DMS153 treated with DMSO at 0.1 percent for 48 hours (cell line): ENCODE data around the gene SPRYD3.
"Not testable (repeated sequence)": the region's sequence is repeated elsewhere in the genome, so short reads cannot be mapped to it uniquely, and the experiment has no call there.

Experiments
- DNase-seq: peaks from one replicate; lab custom pipeline; 2025; ENCODE audit not compliant: unreplicated experiment; lab: John Stamatoyannopoulos, UW

Gene SPRYD3

DNA sequence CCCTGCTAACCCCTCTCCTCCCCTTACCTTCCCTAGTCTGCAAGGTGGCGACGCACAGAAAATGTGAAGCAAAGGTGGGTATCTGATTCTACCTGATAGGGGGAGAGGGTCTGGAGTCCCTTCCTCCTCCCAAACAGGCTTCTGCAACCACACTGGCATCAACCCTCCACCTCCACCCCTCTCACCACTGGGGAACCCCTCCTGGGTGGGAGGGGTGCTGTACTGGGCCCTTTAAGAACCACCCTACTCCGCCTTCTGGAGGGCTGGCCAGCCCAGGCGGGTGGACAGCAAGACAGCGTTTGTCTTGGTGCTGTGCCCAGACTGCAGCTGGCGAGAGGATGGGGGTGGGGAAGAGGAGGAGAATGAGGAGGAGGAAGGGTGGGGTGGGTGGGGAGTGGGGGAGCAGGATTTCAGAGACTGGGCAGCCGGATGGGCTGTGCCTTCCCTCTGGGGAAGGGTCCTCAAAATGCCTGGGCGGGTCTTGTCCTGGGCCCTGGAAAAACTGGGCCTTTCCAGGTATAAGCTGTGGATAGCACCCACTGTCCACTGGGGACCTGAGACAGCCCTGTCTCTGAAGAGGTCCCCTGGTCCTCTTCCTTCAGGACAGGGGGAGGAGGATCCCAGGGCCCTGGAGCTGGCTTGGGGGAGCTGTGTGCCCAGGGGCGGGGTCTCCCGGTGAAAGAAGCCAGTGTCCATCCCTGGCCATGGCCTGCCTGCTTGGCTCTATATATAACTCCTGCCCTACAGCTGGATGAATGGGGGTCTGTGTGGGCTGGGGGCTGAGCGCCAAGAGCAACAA, 26.6 kb downstream of the SPRYD3 start:
- DNase-seq: no peak

DNA sequence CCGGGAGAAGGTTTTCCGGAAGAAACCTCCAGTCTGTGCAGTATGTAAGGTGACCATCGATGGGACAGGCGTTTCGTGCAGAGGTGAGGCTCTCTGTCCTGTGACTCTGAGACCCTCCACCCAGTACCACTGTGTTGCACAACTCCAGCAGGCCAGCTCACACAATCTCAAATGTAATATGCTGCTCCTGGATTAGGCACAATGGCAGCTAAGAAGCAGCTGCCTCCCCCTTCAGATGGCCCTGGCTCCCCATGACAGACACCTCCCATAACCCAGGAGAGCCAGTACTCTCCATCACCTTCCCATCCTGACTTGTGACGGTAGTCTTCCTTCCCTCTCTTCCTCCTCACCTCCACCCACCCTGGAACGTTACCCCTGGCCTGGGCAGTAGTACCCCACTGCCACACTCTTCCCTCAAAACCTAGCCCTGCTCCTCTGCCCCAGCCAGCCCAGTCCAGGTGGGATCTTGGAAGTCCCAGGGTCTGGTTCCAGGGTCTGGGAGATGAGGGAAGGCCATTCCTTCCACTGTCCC, 27.2 kb downstream of the SPRYD3 start:
- DNase-seq: no peak

DNA sequence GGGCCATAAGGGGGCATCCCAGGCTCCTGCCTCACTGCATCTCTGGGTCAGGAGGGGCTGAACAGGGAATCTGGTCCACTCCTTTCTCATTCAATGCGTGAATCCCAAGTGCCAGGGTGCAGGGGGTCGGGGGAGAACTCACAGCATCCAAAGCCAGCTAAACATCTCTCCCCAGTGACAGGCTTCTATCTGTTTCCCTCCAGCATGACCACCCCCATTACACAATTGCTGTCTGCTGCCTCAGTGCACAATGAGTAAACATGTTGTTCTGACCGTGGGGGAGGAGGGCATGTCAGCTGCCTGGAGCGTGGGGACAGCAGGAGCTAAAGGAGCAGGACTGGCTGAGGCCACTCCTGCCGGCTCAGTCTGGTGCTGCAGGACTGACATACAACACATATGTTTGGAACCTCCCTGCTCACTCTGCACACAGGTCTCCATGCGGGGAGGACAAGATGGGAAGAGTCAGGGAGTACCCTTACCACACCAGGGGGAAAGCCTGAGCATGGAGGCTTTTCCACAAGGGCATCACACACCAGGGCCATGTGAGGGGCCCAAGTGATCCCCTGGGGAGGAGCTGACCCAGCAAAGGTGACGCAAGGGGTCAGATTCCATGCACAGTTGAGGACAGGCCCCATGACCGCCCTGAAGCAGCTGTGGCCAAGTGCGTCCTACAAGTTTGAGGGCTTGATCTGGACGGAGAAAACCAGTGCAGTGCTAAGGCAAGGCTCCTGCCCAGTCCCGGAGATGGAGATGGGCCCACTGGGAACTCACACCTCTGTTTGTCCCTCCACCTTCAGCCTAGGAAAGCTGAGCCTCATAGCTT, 27.9 kb downstream of the SPRYD3 start:
- DNase-seq: no peak

DNA sequence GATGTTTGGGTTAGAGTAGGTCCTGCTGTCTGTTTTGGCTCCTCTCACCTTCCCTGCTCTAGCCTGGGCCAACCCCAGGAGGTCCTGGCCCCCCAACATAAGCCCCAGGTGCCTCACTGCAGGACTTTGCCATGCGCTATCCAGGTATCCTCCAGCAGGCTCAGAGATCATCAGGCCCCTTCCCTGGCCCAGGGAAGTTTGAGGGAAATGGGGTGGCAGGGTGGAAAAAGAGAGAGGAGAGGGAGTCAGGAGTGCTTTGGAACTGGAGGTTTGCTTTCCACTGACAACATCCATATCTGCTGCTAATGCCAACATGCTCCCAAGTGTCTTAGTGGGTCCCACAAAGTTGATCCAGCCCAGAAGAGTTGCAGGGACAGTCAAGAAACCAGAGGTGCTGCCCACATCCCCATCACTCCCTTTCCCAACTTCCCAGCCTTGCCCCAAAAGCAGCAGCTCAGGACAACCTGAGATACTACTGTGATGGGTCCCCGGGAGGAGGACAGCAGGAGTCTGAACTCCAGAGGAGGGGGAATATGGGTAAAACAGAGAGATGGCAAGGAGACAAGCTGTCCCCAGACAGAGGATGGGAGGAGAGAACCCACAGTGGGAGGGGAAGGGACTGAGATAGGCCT, 28.6 kb downstream of the SPRYD3 start:
- no peak for DNase-seq

DNA sequence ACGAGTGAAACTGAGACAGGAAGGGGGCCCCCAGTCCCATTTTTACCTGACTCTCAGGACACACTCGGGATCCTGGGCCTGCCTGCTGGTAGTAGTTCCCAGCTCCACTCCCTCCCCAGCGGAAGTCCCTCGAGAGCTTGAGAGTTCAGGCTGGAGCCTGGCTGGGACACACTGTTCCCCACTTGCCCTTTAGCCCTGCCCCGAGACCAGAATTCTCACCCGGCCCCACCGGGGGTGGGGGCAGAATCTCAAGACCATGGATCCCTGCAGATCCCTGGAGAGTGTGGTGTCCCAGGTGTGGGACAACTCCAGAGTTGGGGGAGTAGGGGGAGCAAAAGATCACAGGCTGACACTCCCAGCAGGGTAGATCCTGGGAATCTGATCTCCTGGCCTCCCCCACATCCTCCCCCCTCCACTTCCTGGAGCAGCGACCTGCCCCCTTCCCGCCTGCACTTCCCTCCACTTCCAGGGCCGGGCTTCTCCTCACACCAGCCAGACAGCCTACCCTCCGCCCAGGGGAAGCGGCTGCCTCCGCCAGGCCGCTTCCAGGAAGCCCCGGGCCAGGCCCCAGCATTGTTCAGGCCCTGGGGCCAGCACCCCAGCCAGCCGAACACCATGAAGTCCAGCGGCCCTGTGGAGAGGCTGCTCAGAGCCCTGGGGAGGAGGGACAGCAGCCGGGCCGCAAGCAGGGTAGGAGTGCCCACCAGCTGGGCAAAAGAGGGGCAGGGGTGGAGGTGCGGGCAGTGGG, 29.4 kb downstream of the SPRYD3 start, which contains the start of gene TNS2:
TNS2 (plus strand) TSS at position 495 of the 748 bp plus-strand sequence; CDS start at position 616, 121 bp downstream.
- DNase-seq: peak; percentile 42

DNA sequence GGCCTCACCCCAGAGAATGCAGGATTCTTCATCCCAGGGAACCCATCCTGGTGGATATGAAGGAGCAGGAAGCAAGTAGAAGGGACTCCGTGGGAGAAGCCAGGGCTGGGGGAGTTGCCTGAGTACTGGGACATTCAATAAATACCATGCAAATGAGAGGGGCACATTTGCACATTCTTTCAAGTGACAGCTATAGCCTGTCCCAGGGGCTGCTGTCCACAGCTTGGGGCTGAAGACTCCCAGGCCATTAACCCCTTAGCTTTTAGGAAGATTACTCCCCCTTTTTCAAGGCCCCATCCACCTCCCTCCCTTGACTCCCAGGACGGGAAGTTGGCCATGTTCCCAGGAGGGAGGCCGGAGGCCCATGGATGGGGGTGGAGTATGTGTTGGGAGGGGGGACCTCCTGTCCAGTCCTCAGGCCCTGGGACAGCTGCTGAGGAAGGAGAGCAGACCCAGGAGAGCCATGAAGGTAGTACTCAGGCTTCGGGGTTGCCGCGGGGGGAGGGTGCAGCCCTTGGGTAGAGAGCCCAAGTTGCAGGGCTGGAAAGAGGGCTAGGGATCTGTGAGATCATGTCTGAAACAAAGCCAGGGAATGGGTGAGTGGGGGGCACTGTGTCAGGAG, 30.3 kb downstream of the SPRYD3 start:
- no peak for DNase-seq

DNA sequence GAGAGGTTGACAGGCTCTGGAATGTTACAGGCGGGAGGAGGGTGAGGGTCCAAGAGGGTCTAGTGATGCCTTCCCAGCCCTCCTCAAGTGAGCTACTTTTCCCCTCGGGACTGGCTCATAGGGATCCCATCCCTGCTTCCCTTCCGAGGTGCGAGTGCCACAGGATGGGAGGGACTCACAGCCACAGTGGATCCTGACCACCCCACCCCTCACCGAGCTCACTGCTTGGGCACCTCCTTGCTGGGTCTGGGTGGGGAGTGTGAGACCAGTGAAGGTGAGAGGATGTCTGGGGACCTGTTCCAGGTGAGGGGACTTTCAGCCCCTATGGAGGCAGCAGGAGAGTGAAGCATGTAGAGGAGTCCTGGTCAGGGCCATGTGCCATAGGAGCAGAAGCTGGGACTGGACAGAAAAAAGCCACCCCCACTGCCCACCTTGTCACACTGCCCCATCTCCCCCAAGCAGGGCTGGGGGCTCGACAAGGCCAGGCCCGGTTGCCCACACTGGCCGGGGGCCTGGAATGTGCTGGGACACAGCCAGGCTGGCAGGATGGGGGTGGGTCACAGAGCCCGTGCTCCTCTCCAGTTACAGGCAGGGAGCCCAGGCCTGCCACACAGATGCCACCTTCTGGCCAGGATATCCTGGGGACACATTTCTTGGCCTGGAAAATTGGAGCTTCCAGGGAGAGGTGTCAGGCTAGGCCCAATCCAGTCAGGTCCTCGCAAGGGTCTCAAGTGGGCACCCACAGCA, 31.0 kb downstream of the SPRYD3 start:
- DNase-seq: peak; percentile 14

DNA sequence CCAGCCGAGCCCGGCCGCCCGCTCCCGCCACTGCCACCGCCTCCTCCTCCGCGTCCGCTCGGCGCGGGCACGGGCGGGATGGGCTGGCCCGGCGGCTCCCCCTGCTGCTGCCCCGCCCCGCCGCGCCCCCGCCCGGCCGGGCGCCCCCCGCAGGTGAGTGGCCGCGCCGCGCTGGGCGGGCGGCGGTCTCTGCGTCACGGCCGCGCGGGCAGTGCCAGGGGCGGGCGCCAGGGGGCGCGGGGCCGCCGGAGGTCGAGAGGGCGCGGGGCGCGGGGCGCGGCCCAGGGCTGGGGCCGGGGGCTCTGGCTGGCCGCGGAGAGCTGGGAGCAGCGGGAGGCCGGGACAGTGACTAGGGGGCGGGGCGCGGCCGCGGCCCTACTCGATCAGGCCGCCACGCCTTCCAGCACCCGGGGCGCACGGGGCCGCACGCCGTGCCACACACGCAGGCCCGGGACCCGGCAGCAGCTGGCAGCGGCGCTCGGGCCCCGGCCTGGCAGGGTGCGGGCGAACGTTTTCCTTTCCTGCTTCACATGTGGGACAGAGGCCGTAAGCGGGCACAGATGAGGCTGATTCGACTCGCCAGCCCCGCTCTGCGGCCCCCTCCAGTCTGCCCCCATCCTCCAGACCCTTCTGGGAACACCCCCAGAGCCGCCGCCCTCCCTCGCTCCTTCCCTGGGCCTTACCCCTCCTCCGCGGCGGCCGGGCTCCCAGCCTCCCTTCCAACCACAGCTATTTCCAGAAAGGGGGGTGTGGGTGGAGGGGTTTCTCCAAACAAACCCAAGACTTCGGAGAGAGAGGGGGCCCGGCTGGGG, 31.8 kb downstream of the SPRYD3 start:
- no peak for DNase-seq

DNA sequence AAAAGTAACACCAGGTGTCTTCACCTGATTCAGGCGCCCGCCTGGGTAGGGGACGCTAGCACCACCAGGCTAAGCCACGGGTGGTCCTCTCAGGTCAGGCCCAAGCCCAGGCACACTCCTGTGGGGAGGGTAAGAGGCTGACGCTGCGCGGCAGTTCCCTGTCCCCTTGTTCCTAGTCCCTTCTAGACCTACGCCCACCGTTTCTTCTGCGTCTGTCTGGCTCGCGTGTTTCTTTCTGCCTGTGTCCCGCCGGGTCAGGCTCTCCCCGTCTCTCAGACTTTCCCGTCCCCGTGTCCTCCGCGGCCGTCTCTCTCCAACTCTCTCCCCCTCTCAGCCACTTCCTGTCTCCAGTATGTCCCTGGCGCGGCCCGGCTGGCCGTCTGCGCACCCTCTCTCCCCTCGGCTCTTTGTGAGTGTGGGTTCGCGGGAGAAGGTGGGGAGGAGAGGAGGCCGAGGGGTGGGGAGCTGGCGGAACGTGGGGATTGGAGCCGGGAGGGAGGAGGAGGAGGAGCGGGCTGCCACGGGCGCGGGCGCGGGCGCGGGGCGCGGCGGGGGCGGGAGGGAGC, 32.5 kb downstream of the SPRYD3 start:
- DNase-seq: peak; percentile 81

DNA sequence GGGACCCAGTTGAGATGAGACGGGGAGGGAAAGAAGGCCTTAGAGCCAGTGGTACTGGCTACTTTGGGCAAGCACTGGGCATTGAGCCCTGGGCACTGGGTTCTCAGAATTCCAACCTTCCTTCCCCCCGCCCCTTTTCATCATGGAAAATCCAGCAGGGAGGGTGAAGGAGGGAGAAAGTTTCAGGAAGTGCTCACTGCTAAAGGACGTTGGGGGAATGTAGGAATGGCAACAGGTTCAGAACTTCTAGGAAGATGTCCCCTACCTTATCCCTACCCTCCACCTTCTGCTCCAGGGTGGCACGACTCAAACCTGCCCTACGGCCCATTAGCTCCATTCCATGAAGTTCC, 33.5 kb downstream of the SPRYD3 start:
- DNase-seq: no peak

DNA sequence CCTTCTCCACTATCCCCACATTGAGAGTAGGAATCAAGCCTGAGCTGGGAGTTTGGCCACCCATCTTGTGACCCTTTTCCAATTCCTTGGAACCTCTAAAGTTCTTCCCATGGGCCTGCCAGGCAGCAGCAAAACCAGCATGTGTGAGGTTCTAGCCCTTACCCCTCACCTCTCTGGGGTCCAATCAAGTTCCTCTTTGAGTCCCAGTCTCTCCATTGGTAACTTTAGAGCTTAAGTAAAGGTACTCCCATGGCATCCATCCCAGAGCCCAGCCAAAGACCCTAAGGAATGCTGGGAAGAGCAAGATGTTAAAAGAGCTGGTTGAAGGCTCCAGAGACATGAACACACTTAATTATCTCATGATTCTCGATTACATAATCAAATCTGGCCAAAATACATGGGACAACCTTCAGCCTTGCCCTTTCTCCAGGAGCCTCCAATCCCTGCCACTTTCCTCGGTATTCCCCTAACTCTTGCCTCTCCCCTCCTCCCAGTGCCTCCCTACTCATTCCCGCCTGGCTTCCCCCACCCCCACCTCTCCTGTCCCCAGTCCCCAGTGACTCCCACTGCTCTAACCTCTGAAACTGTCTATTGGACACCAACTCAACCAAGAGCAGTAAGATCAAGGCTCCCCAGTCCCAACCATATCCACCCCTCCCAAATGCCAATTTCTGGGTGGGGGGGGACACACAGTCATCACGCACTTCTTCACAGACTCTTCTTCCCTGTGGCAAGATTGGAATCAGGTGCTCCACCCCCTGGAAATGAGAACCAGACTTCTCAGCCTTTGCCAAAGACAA, 34.1 kb downstream of the SPRYD3 start:
- no peak for DNase-seq

DNA sequence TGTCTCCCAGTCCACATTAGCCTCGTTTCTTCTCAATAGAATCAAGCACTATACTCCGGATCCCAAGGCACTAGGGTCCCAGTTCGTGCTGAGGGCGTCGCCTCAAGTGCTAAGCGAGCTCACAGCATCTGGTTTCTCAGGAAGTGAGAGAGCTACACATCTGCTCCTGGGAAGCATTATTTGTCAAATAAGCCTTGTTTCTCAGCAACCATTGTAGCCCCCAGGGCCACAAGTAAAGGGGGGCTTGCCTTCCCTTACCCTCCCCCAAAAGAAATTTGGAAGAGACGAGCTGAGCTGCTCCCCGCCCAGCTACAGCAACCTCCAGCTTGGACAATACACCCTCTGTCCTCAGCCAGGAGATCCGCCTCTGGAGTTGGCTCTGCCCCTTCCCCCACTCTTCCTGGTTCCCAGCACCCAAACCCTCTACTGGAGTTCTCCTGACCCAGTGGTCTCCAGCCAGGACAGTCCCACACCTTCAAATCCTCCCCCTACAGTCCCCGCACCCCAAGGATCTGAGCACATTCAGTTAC, 35.1 kb downstream of the SPRYD3 start:
- DNase-seq: no peak

DNA sequence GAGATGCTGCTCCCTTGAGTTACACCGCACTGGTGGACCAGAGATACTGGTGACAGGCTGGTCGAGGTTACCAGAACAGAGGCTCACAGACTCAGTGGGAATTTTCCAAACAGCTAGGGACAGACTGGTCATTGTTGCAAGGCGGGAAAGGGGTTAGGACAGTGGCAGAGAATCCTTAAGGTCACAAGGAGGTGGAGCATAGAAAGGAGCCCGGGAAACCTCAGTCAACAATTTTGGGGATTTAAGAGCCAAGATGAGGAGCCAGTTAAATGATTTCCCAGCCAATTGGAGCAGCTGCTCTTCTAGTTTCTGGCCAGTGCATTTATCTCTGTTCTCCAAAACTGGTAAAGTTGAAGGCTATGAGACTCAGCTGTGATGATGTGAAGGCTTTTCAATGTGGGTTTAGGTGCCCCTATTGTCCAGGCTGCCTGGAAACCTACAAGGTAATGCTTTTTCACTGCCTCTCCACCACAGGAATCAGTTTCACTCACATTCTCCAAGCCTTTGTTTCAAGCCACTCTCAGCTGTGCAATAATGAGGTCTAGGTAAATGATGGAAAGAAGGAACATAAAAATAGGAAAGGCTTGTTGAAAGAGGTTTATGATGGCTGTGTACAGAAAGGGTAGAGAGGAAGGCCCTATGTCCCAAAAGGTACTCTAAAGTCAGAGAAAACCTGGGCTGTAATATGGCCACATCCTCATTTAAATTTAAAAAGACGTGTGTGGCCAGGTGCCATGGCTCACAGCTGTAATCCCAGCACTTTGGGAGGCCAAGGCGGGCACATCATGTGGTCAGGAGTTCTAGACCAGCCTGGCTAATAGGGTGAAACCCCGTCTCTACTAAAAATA, 36.4 kb downstream of the SPRYD3 start:
- no peak for DNase-seq

DNA sequence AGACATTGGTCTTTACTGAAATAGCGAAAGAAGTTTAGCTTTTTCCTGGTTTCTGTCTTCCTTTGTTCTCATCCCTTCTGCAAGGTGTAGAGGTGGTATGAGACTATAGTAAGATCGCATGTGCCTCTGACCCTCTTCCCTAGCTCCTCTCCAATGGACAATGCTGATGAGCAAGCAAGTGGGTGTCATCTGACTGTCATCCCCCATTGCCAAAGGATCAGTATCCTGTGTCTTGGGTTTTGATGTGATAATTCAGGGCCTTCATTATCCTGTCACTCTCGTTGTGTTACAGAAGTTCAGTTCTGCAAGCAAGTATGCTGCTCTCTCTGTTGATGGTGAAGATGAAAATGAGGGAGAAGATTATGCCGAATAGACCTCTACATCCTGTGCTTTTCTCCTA, 39.3 kb downstream of the SPRYD3 start:
- no peak for DNase-seq

DNA sequence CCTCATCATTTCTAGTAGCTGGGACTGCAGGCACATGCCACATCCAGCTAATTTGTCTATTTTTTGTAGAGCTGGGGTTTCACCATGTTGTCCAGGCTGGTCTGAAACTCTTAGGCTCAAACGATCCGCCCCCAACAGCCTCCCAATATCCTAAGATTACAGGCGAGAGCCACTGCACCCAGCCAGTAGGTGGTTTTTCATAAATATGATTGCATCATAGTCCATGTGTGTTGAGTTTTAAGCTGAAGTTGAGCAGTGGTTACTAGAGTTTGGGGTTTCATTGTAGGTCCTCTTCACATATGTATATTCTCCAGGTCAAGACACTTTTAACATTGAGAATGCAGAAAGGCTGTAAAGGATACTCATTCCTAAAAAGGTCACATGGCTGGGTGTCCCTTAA, 42.4 kb downstream of the SPRYD3 start:
- DNase-seq: no peak

DNA sequence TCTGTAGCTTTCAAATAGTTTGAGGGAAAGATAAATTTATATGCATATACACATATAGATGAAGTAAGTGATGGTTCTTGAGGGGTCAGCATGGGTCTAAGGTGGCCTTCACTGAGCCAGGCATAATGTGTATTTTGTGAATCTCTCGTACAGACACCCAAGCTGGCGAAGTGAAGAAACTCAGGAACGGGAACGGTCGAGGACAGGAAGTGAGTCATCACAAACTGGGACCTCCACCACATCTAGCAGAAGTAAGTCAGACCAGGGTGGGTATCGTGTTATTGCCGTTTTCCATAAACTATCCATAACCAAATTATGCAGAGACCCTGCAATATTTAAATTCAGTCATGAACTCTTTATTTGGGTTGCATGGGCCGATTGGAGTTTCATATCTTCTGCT, 44.7 kb downstream of the SPRYD3 start:
- DNase-seq: no peak

DNA sequence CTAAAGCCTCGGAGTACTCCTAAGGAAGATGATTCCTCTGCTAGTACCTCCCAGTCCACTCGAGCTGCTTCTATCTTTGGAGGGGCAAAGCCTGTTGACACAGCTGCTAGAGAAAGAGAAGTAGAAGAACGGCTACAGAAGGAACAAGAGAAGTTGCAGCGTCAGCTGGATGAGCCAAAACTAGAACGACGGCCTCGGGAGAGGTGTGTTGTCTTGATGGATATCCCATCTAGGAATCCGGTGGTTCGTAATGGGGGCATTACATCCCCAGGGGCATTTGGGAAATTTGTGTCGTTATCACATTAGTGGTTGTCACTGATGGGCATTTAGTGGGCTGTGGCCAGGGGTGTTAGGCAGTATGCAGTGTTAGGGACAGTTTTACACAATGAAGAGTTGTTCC, 45.4 kb downstream of the SPRYD3 start:
- not testable (repeated sequence) for DNase-seq
